ENCODE results near the gene RPS18. TPM values are rescaled to one million over a fixed set of nuclear protein-coding genes. Genes with fewer than 3 reads are reported as not detected.

The RPS18 gene
- total and polyA plus RNA-seq, 2 of the 13 experiments (the other 11 are each of a cell fraction or from before 2014, with no cell fraction given), result 3,896 to 5,806 TPM

- TF ChIP-seq ATF7 (IDR thresholded peaks at IDR 0.05) (no peak), ATF7 (CRISPR knock-in tag; IDR thresholded peaks at IDR 0.05) (no peak), NFKB2 (CRISPR knock-in tag; IDR thresholded peaks at IDR 0.05; ENCODE audit: borderline replicate concordance) (peak; percentile 72; the same call in 1 of the 2 replicates), ZNF678 (CRISPR knock-in tag; IDR thresholded peaks at IDR 0.05) (peak; percentile 92), TBL1XR1 (IDR thresholded peaks at IDR 0.05; ENCODE audit: borderline replicate concordance, low read length, partially characterized antibody) (peak; percentile 82), TERF1 (CRISPR knock-in tag; IDR thresholded peaks at IDR 0.05) (0 out of 2 replicates have a peak, but pooled peaks have one; percentile 27), THAP11 (CRISPR knock-in tag; IDR thresholded peaks at IDR 0.05) (peak; percentile 97), XBP1 (CRISPR knock-in tag; IDR thresholded peaks at IDR 0.05) (0 out of 2 replicates have a peak, but pooled peaks have one; percentile 64), ELF3 (CRISPR knock-in tag; IDR thresholded peaks at IDR 0.05) (peak; percentile 88), HNRNPLL (IDR thresholded peaks at IDR 0.05; ENCODE audit: low read depth, low read length, poor library complexity, severe bottlenecking) (peak; percentile 44), ZNF296 (CRISPR knock-in tag; conservative IDR thresholded peaks at IDR 0.05) (no peak), ZNF614 (CRISPR knock-in tag; IDR thresholded peaks at IDR 0.05; ENCODE audit: borderline replicate concordance) (peak; percentile 19), ZNF562 (CRISPR knock-in tag; IDR thresholded peaks at IDR 0.05; ENCODE audit: borderline replicate concordance) (no peak), ZNF609 (CRISPR knock-in tag; IDR thresholded peaks at IDR 0.05; ENCODE audit: borderline replicate concordance) (peak; percentile 41; the same call in 1 of the 2 replicates), ZBTB38 (CRISPR knock-in tag; IDR thresholded peaks at IDR 0.05) (peak; percentile 92), AHR (CRISPR knock-in tag; IDR thresholded peaks at IDR 0.05) (peak; percentile 96; the same call in 1 of the 2 replicates), ZNF850 (CRISPR knock-in tag; conservative IDR thresholded peaks at IDR 0.05) (no peak), ZNF615 (CRISPR knock-in tag; IDR thresholded peaks at IDR 0.05; ENCODE audit: borderline replicate concordance) (peak; percentile 43; the same call in 1 of the 2 replicates), ZNF761 (CRISPR knock-in tag; conservative IDR thresholded peaks at IDR 0.05) (peak; percentile 86), SOX5 (CRISPR knock-in tag; IDR thresholded peaks at IDR 0.05; ENCODE audit: borderline replicate concordance) (peak; percentile 44)
- TF ChIP-seq, protein P1, sequence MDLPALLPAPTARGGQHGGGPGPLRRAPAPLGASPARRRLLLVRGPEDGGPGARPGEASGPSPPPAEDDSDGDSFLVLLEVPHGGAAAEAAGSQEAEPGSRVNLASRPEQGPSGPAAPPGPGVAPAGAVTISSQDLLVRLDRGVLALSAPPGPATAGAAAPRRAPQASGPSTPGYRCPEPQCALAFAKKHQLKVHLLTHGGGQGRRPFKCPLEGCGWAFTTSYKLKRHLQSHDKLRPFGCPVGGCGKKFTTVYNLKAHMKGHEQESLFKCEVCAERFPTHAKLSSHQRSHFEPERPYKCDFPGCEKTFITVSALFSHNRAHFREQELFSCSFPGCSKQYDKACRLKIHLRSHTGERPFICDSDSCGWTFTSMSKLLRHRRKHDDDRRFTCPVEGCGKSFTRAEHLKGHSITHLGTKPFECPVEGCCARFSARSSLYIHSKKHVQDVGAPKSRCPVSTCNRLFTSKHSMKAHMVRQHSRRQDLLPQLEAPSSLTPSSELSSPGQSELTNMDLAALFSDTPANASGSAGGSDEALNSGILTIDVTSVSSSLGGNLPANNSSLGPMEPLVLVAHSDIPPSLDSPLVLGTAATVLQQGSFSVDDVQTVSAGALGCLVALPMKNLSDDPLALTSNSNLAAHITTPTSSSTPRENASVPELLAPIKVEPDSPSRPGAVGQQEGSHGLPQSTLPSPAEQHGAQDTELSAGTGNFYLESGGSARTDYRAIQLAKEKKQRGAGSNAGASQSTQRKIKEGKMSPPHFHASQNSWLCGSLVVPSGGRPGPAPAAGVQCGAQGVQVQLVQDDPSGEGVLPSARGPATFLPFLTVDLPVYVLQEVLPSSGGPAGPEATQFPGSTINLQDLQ (CRISPR knock-in tag; IDR thresholded peaks at IDR 0.05), result no peak; the same call in none of the 2 replicates
These were observed at the start of gene RPS18, which contains the start of gene VPS52 (continued) for GRCh38 chr6:33271468-33272274.

Data from HepG2 (cell line).